ENCODE results near the gene MYL5.

- no peak for TF ChIP-seq ZBTB1 (tag by site-specific recombination; IDR thresholded peaks at IDR 0.05)
- TF ChIP-seq ATF2 (tag by site-specific recombination; IDR thresholded peaks at IDR 0.05; ENCODE audit: low read depth) = no peak
- no peak for TF ChIP-seq ZBTB6 (tag by site-specific recombination; IDR thresholded peaks at IDR 0.05)
- TF ChIP-seq CTCF (tag by site-specific recombination; IDR thresholded peaks at IDR 0.05) = no peak
- no peak for TF ChIP-seq ZNF266 (tag by site-specific recombination; IDR thresholded peaks at IDR 0.05; ENCODE audit: low read depth)
- no peak for TF ChIP-seq ZBTB44 (tag by site-specific recombination; IDR thresholded peaks at IDR 0.05)
- no peak for TF ChIP-seq ZNF426 (tag by site-specific recombination; IDR thresholded peaks at IDR 0.05)
- TF ChIP-seq ZNF580 (tag by site-specific recombination; IDR thresholded peaks at IDR 0.05) = no peak
These were observed 32.7 kb downstream of the MYL5 start for GRCh38 chr4:706834-707598.

Measured in HEK293 (cell line).